Measurements from ENCODE around the gene HOXA11. TPM values are rescaled to one million over a fixed set of nuclear protein-coding genes. Genes with fewer than 3 reads are reported as not detected.

Gene HOXA11
- total and polyA plus RNA-seq, 3 donors from 2014 or later = 0.25 to 0.96 TPM; not detected in 1

GRCh38 chr7:27139334-27140125 is 45.5 kb downstream of the HOXA11 start:
- TF ChIP-seq CTCF (IDR thresholded peaks at IDR 0.05) (no peak), POLR2A (IDR thresholded peaks at IDR 0.05) (no peak)
- Histone ChIP-seq H3K4me3 (peak overlapping the region; percentile 33 to 48), H3K27ac (no peak overlapping the region), H3K9me3 (no peaks in the 10 kb centered on the region), H3K4me1 (peaks cover 4% of the 10 kb centered on the region), H3K27me3 (no peaks in the 10 kb centered on the region), H3K36me3 (ENCODE audit: low read depth, missing control alignments) (no peaks in the 10 kb centered on the region)
- DNase-seq = peak; percentile 16
- intact Hi-C loops (cut with DNase I; ENCODE audit: low total_unique reads) = no loop called here
- 22 to 31% methylated on average over 23 to 53 of the region's 53 CpGs for WGBS, 2 donors

- no peak for DNase-seq
- no peaks in the 10 kb centered on the region for H3K27me3 ChIP-seq
- peaks cover 1% of the 10 kb centered on the region for H3K4me1 ChIP-seq
- 44 to 52% methylated on average over 11 of the region's 11 CpGs for WGBS, 2 donors
- peak overlapping the region; percentile 33 to 48 for H3K4me3 ChIP-seq
- intact Hi-C loops (cut with DNase I; ENCODE audit: low total_unique reads) = no loop called here
- H3K36me3 ChIP-seq (ENCODE audit: low read depth, missing control alignments) = no peaks in the 10 kb centered on the region
- TF ChIP-seq CTCF (IDR thresholded peaks at IDR 0.05) = no peak
- no peak for TF ChIP-seq POLR2A (IDR thresholded peaks at IDR 0.05)
- H3K9me3 ChIP-seq = no peaks in the 10 kb centered on the region
- H3K27ac ChIP-seq = no peak overlapping the region
These were observed 46.1 kb downstream of the HOXA11 start for GRCh38 chr7:27138985-27139333.

GRCh38 chr7:27138472-27138871 is 46.6 kb downstream of the HOXA11 start:
- intact Hi-C loops (cut with DNase I; ENCODE audit: low total_unique reads) = no loop called here
- H3K4me1 ChIP-seq = no peaks in the 10 kb centered on the region
- TF ChIP-seq CTCF (IDR thresholded peaks at IDR 0.05) (no peak), POLR2A (IDR thresholded peaks at IDR 0.05) (no peak)
- no peaks in the 10 kb centered on the region for H3K9me3 ChIP-seq
- WGBS, 2 donors = 59 to 79% methylated on average over 1 of the region's 1 CpG
- no peak overlapping the region for H3K27ac ChIP-seq
- H3K27me3 ChIP-seq = no peaks in the 10 kb centered on the region
- DNase-seq = no peak
- H3K36me3 ChIP-seq (ENCODE audit: low read depth, missing control alignments) = no peaks in the 10 kb centered on the region
- H3K4me3 ChIP-seq = no peak overlapping the region

- H3K27ac ChIP-seq = no peak overlapping the region
- intact Hi-C loops (cut with DNase I; ENCODE audit: low total_unique reads) = no loop called here
- WGBS, 2 donors = 87 to 93% methylated on average over 2 of the region's 2 CpGs
- H3K27me3 ChIP-seq = no peaks in the 10 kb centered on the region
- no peak for DNase-seq
- H3K4me3 ChIP-seq = no peak overlapping the region
- H3K36me3 ChIP-seq (ENCODE audit: low read depth, missing control alignments) = no peaks in the 10 kb centered on the region
- H3K4me1 ChIP-seq = no peaks in the 10 kb centered on the region
- no peaks in the 10 kb centered on the region for H3K9me3 ChIP-seq
- TF ChIP-seq CTCF (IDR thresholded peaks at IDR 0.05) (no peak), POLR2A (IDR thresholded peaks at IDR 0.05) (no peak)
These were observed 47.3 kb downstream of the HOXA11 start for GRCh38 chr7:27137640-27138315.
